GM19463 (cell line): ENCODE results near the gene TAF1D.
A peak's percentile ranks its signal among the peaks of the same experiment; 100 is the strongest.

Experiments
- ATAC-seq: cut with Tn5 transposase; IDR thresholded peaks from one replicate; pipeline ENCODE4 v1.9.1; 2021; ENCODE audit warnings: mild to moderate bottlenecking, moderate library complexity; ENCODE audit not compliant: unreplicated experiment

TAF1D gene

GRCh38 chr11:93727985-93728791 lies 13.1 kb downstream of the TAF1D start:
- ATAC-seq: no peak

DNA sequence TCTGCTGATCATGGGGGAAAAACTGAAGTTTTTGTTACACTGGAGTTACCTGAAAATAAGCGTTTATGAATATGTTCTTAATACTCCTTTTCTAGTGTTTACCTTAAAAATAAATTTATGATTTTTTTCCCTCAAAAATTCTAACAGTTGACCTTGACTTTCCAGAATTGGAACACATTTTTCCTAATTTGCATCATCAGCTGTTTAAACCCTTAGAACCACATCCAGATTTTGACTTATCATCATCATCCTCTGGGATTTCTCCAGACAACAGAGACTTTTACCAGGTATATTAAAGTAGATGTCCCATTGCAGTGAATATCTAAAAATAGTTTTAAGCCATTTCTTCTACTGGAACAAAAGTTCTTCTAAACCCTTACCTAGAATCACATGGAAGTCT lies 17.2 kb downstream of the TAF1D start:
- no peak for ATAC-seq

- ATAC-seq: no peak
Observed at GRCh38 chr11:93720522-93720921, 20.8 kb downstream of the TAF1D start.

DNA sequence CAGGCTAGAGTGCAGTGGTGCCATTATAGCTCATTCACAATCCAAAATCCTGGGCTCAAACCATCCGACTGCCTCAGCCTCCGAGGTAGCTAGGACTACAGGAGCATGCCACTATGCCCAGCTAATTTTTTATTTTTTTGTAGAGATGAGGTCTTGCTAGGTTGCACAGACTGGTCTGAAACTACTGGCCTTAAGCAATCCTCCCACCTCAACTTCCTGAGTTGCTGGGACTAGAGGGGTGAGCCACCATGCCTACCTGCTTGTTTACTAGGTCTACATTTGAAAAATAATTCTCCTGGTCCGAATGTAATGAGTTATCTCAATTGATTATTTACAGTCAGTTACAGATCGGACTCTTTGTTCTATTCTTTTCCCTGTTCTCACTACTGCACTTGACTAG lies 22.0 kb downstream of the TAF1D start:
- ATAC-seq: no peak

DNA sequence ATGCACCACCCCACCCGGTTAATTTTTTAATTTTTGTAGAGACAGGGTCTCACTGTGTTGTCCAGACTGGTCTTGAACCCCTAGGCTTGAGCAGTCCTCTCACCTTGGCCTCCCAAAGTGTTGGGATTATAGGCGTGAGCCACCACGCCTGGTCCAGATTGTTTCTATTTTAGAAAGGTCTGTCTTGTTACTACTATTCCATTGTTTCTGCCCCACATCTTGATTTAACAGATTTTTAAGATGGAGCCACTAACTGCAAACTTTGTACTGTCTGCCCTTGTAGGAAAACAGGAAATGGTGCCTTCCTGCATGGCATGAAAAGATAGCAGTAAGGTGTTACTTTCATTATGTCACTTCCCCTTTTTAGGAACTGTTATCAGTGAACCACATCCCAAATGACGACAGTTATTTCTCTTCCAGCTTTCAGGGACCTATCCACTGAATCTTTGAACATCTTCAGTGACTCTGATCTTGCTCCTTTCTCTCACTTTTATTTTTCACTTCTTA lies 23.2 kb downstream of the TAF1D start:
- peak; percentile 81 for ATAC-seq

GRCh38 chr11:93717501-93717900 lies 23.8 kb downstream of the TAF1D start:
- ATAC-seq: no peak

- no peak for ATAC-seq
Observed at GRCh38 chr11:93715797-93716396, 25.4 kb downstream of the TAF1D start.

DNA sequence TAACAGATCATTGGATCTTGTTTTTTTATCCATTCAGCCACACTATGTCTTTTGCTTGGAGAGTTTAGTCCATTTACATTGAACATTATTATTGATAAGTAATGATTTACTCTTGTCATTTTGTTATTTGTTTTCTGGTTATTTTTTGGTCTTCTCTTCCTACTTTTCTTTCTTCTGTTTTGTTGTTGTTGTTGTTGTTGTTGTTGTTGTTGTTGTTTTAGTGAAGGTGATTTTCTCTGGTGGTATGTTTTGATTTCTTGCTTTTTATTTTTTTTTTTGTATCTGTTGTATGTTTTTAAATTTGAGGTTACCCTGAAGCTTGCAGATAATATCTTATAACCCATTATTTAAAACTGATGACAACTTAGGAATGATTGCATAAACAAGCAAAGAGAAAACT lies 28.6 kb downstream of the TAF1D start:
- ATAC-seq: no peak

DNA sequence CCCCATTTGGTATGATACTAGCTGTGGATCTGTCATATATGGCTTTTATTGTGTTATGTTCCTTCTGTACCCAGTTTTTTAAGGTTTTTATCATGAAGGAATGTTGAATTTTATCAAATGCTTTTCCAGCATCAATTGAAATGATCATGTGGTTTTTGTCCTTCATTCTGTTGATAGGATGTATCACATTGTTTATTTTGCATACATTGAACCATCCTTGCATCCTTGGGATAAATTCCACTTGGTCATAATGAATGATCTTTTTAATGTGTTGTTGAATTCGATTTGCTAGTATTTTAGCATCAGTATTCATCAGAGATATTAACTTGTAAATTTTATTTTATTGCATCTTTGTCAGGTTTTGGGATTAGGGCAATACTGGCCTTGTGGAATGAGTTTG lies 31.1 kb downstream of the TAF1D start:
- ATAC-seq: no peak

- ATAC-seq: no peak
Observed at GRCh38 chr11:93704237-93704636, 37.1 kb downstream of the TAF1D start.

DNA sequence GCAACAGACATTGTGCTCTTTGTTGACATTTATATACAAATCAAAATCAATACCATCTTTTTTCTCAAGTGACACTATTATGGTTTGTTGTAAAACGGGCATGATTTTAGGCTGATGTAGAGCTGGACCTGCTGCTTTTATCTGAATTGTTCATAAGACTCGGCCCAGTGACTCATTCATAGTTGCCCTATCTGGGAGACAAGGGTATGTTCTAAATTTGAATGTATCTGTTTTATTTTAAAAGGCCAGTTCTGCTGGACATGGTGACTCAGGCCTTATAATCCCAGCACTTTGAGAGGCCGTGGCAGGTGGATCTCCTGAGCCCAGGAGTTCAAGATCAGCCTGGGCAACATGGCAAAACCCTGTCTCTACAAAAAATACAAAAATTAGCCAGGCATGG lies 40.5 kb downstream of the TAF1D start:
- ATAC-seq: no peak

DNA sequence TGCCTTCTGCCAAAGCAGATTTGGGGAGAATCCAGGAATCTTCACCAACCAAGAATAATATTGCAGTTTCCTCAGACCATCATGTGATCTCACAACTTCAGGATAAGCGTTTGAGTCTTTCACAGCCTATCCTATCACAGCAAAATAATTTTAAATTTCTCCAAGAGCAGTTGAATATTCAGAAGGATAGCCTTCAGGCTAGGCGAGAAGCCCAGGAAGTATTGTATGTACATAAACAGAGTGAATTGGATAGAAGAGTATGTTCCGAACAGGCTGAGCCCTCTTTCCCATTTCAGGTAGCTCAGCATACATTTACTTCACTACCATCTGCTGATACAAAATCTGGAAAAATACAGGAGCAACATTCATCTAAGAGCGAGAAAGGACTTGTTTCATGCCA lies 43.7 kb downstream of the TAF1D start:
- no peak for ATAC-seq

GRCh38 chr11:93694557-93694956 lies 46.7 kb downstream of the TAF1D start:
- ATAC-seq: no peak

GRCh38 chr11:93694109-93694508 lies 47.2 kb downstream of the TAF1D start:
- no peak for ATAC-seq

DNA sequence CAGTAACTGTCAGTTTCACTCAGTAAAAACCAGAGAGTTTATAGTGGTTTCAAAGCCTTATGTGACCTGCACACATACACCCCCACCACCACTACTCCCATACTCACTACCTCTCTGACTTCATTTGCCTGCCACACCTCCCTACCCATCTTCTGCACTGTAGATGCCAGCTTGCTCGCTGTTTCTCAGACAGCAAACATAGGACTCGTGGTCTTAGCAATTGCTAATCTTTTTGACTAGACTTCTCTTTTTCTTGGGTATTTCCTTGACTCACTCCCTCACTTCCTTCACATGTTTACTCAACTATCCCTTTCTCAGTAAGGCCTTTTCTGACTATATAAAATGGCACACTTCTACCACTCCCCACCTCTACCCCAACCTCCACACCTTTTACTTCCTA lies 52.1 kb downstream of the TAF1D start:
- ATAC-seq: peak; percentile 78

GRCh38 chr11:93686812-93687211 lies 54.5 kb downstream of the TAF1D start:
- ATAC-seq: no peak

DNA sequence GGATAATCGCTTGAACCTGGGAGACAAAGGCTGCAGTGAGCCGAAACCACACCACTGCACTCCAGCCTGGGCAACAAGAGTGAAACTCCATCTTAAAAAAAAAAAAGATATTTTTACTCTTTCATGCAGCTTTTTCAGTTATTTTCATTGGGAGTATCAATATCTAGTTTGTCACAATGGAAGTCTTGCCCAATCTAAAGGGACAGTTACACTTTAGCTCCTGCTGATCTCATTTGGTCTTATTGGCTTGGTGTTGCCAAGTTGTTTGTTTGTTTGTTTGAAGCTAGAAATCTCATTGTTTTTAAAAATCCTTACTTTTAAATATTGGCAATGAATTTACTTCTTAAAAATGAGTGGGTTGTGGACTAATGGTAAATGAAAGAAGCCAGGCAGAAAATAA lies 55.1 kb downstream of the TAF1D start:
- no peak for ATAC-seq
